Measurements from ENCODE around the gene FNDC5.

GRCh38 chr1:32873484-32873883 is 2.8 kb upstream of the FNDC5 start:
- no peak for TF ChIP-seq EZH2 (IDR thresholded peaks at IDR 0.05; ENCODE audit: insufficient read depth, poor library complexity, severe bottlenecking)
- TF ChIP-seq EZH2phosphoT487 (IDR thresholded peaks at IDR 0.05; ENCODE audit: insufficient read depth, low read depth), result no peak
